Hepatocyte (in vitro differentiated cells): Measurements from ENCODE around the gene CTNND2. TPM values are rescaled to one million over a fixed set of nuclear protein-coding genes. Genes with fewer than 3 reads are reported as not detected.

Experiments
- DNase-seq: peaks from one replicate; pipeline ENCODE4 v3.0.0-alpha.2; 2016; ENCODE audit warnings: low spot score
- H2AFZ ChIP-seq: fragments of 200-600 bp; sonication (generic); 2 replicates; pipeline ENCODE4 v1.6.0; 2016; ENCODE audit warnings: antibody characterized with exemption, mild to moderate bottlenecking
- H3K27ac ChIP-seq: fragments of 200-600 bp; sonication (generic); 2 replicates; pipeline ENCODE4 v1.5.1; 2016; ENCODE audit warnings: mild to moderate bottlenecking
- H3K27me3 ChIP-seq: fragments of 200-600 bp; sonication (generic); 2 replicates; pipeline ENCODE4 v1.6.1; 2016
- H3K36me3 ChIP-seq: fragments of 200-600 bp; sonication (generic); replicated peaks from 2 replicates; pipeline ENCODE4 v1.5.1; 2016; ENCODE audit warnings: low read depth; ENCODE audit not compliant: insufficient read depth
- H3K4me1 ChIP-seq: fragments of 200-600 bp; sonication (generic); 2 replicates; pipeline ENCODE4 v1.5.1; 2016; ENCODE audit warnings: mild to moderate bottlenecking, moderate library complexity; ENCODE audit not compliant: insufficient read depth
- H3K4me2 ChIP-seq: fragments of 200-600 bp; sonication (generic); 2 replicates; pipeline ENCODE4 v1.6.0; 2016
- H3K4me3 ChIP-seq: fragments of 200-600 bp; sonication (generic); 2 replicates; pipeline ENCODE4 v1.5.1; 2016; ENCODE audit warnings: mild to moderate bottlenecking
- H3K79me2 ChIP-seq: fragments of 200-600 bp; sonication (generic); 2 replicates; pipeline ENCODE4 v1.6.0; 2017; ENCODE audit warnings: mild to moderate bottlenecking
- H3K9me2 ChIP-seq: fragments of 200-600 bp; sonication (generic); replicated peaks from 2 replicates; pipeline ENCODE4 v1.6.0; 2017; ENCODE audit warnings: mild to moderate bottlenecking; ENCODE audit not compliant: insufficient read depth
- H3K9me3 ChIP-seq: fragments of 200-600 bp; sonication (generic); 2 replicates; pipeline ENCODE4 v1.5.1; 2016; ENCODE audit warnings: low read depth, mild to moderate bottlenecking
- H4K20me1 ChIP-seq: fragments of 200-600 bp; sonication (generic); 2 replicates; pipeline ENCODE4 v1.6.0; 2016; ENCODE audit warnings: mild to moderate bottlenecking; ENCODE audit not compliant: insufficient read depth, poor library complexity, severe bottlenecking
- CTCF ChIP-seq: fragments of 200-600 bp; sonication (generic); IDR thresholded peaks from 2 replicates; pipeline ENCODE4 v1.5.1; 2016; ENCODE audit warnings: antibody characterized with exemption, mild to moderate bottlenecking; ENCODE audit not compliant: poor library complexity
- EZH2 ChIP-seq: fragments of 200-600 bp; sonication (generic); IDR thresholded peaks from 2 replicates; pipeline ENCODE4 v1.6.1; 2016; ENCODE audit warnings: antibody characterized with exemption, mild to moderate bottlenecking, borderline replicate concordance
- EZH2phosphoT487 ChIP-seq: fragments of 200-600 bp; sonication (generic); IDR thresholded peaks from one replicate; pipeline ENCODE4 v1.6.1; 2018; ENCODE audit warnings: antibody characterized with exemption, mild to moderate bottlenecking, low read depth, moderate library complexity; ENCODE audit not compliant: unreplicated experiment, severe bottlenecking
- WGBS: methylation state at CpG from one replicate; pipeline ENCODE4 v1.1.6; 2016; ENCODE audit warnings: low lambda C conversion rate; ENCODE audit errors: missing lambda C conversion rate; 5-methylcytosine and 5-hydroxymethylcytosine counted together
- polyA plus RNA-seq: library from polyadenylated mRNA; unstranded; fragments of >200 nt; fragmentation: Nextera tagmentation; extraction: Ambion mirVana; gene quantifications from 2 replicates; pipeline ENCODE4 v1.2.1, GENCODE V29; 2016
- total RNA-seq: library from RNA; depleted of rRNA; stranded (reverse); fragments of >200 nt; gene quantifications from 2 replicates; pipeline ENCODE4 v1.2.3, GENCODE V29; 2014

The CTNND2 gene
- total and polyA plus RNA-seq, 2 experiments from 2014 or later: 27.5 to 30.3 TPM

DNA sequence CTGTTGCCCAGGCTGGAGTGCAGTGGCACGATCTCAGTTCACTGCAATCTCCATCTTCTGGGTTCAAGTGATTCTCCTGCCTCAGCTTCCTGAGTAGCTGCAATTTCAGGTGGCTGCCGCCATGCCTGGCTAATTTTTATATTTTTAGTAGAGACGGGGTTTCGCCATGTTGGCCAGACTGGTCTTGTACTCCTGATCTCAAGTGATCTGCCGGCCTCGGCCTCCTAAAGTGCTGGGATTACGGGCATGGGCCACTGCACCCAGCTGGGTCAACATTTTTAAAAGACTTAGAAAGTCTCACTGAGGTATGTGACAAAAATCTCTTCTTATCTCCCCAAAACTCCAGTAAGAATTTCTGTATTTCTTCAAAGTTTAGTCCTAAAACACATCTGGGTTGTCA lies 211.6 kb downstream of the CTNND2 start:
- no peak overlapping the region for H3K4me3 ChIP-seq
- H2AFZ ChIP-seq: no peak overlapping the region
- no peaks in the 10 kb centered on the region for H4K20me1 ChIP-seq
- H3K27ac ChIP-seq: no peak overlapping the region
- no peaks in the 10 kb centered on the region for H3K79me2 ChIP-seq
- H3K4me1 ChIP-seq: no peaks in the 10 kb centered on the region
- no peaks in the 10 kb centered on the region for H3K9me3 ChIP-seq
- no peaks in the 10 kb centered on the region for H3K36me3 ChIP-seq
- H3K4me2 ChIP-seq: no peak overlapping the region
- no peak for TF ChIP-seq EZH2
- no peak for TF ChIP-seq CTCF
- TF ChIP-seq EZH2phosphoT487: no peak
- no peak for DNase-seq
- H3K27me3 ChIP-seq: no peaks in the 10 kb centered on the region
- no peaks in the 10 kb centered on the region for H3K9me2 ChIP-seq
- 90% methylated on average over 7 of the region's 7 CpGs for WGBS

DNA sequence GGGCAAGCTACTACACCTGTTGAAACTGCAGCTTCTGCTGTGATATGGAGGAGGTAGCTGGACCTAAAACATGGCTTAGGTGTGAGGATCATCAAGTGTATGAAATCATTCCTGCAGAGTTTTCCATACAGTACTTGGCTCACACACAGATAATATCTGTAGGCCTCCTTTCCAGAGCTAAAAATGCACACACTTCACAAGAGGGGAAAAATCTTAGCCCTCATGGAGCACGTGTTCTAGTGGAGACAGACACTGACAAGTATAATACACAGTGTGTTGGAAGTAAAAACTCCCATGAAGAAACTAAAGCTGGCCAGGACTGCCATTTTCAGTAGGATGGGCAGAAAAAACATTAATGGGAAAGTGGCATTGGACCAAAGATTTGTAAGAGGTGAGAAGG lies 216.7 kb downstream of the CTNND2 start:
- Histone ChIP-seq H3K36me3 (no peaks in the 10 kb centered on the region), H3K4me1 (no peaks in the 10 kb centered on the region), H3K4me2 (no peak overlapping the region), H2AFZ (no peak overlapping the region), H3K9me3 (no peaks in the 10 kb centered on the region), H3K79me2 (no peaks in the 10 kb centered on the region), H3K4me3 (no peak overlapping the region), H4K20me1 (no peaks in the 10 kb centered on the region), H3K9me2 (no peaks in the 10 kb centered on the region), H3K27me3 (no peaks in the 10 kb centered on the region), H3K27ac (no peak overlapping the region)
- WGBS: 100% methylated on average over 1 of the region's 1 CpG
- TF ChIP-seq EZH2phosphoT487: no peak
- DNase-seq: no peak

GRCh38 chr5:11684607-11685006 lies 219.6 kb downstream of the CTNND2 start:
- DNase-seq: no peak
- H3K4me2 ChIP-seq: no peak overlapping the region
- no peaks in the 10 kb centered on the region for H3K36me3 ChIP-seq
- H3K27ac ChIP-seq: no peak overlapping the region
- H3K4me1 ChIP-seq: no peaks in the 10 kb centered on the region
- no peaks in the 10 kb centered on the region for H3K27me3 ChIP-seq
- H3K9me2 ChIP-seq: no peaks in the 10 kb centered on the region
- H3K9me3 ChIP-seq: no peaks in the 10 kb centered on the region
- H3K79me2 ChIP-seq: no peaks in the 10 kb centered on the region
- H3K4me3 ChIP-seq: no peak overlapping the region
- WGBS: 81% methylated on average over 2 of the region's 2 CpGs
- no peaks in the 10 kb centered on the region for H4K20me1 ChIP-seq
- no peak overlapping the region for H2AFZ ChIP-seq
- TF ChIP-seq EZH2phosphoT487: no peak
- TF ChIP-seq EZH2: no peak
- no peak for TF ChIP-seq CTCF

DNA sequence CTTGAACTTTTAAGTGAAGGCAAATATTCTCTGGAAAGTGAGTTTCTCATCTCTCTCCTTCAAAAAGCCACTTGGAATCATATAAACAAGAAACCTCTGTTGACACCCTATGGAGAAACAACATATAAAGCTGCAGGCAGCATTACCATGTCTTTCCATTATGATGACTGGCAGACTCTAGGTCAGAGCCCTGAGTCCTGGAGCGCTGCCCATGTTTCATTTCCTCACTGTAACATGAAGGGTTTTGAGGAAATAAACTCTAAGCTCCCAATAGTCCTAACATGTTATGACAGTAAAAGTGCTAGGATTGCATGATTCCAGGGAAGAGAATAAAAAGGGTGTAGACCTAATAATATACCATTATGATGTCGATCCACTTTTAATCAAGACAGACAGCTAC lies 220.6 kb downstream of the CTNND2 start:
- Histone ChIP-seq H3K4me1 (no peaks in the 10 kb centered on the region), H3K36me3 (no peaks in the 10 kb centered on the region), H3K4me2 (no peak overlapping the region), H3K27me3 (no peaks in the 10 kb centered on the region), H3K79me2 (no peaks in the 10 kb centered on the region), H4K20me1 (no peaks in the 10 kb centered on the region), H3K27ac (no peak overlapping the region), H2AFZ (no peak overlapping the region), H3K9me3 (no peaks in the 10 kb centered on the region), H3K4me3 (no peak overlapping the region), H3K9me2 (no peaks in the 10 kb centered on the region)
- DNase-seq: peak; percentile 17
- TF ChIP-seq CTCF (no peak), EZH2 (no peak), EZH2phosphoT487 (no peak)
- WGBS: 100% methylated on average over 2 of the region's 2 CpGs
